Activated CD8-positive, alpha-beta memory T cell treated with anti-CD3 and anti-CD28 coated beads, Interleukin-2, amount 10 ng/mL, durations not matched to agents 7 days and 5 days (primary cell): ENCODE results near the gene KRI1. TPM values are rescaled to one million over a fixed set of nuclear protein-coding genes. Genes with fewer than 3 reads are reported as not detected.
"Not testable (repeated sequence)": the region's sequence is repeated elsewhere in the genome, so short reads cannot be mapped to it uniquely, and the experiment has no call there.

Experiments used
- ATAC-seq: fragments of 150-1000 bp; cut with Tn5 transposase; one replicate; pipeline ENCODE4 v1.10.0; 2021; ENCODE audit warnings: moderate library complexity
- CTCF ChIA-PET: fragments of 350-600 bp; sonication (Branson Sonifier 250); formaldehyde crosslinking; loops from one replicate; lab custom pipeline; 2021; ENCODE audit warnings: antibody characterized with exemption; lab: Charles Lee
- DNase-seq: peaks from one replicate; pipeline ENCODE4 v3.0.0-alpha.2; 2020
- H3K27ac Mint-ChIP-seq: one replicate; pipeline ENCODE4 v1.8.0; 2021; ENCODE audit warnings: mild to moderate bottlenecking, mixed read lengths
- H3K27me3 Mint-ChIP-seq: one replicate; pipeline ENCODE4 v1.8.0; 2021; ENCODE audit warnings: mixed read lengths
- H3K36me3 Mint-ChIP-seq: one replicate; pipeline ENCODE4 v1.8.0; 2021; ENCODE audit warnings: mild to moderate bottlenecking, mixed read lengths
- H3K4me1 Mint-ChIP-seq: one replicate; pipeline ENCODE4 v1.8.0; 2021; ENCODE audit warnings: mixed read lengths
- H3K4me3 Mint-ChIP-seq: one replicate; pipeline ENCODE4 v1.8.0; 2021; ENCODE audit warnings: mild to moderate bottlenecking, moderate library complexity, mixed read lengths
- H3K9me3 Mint-ChIP-seq: one replicate; pipeline ENCODE4 v1.8.0; 2022; ENCODE audit warnings: low read depth, mixed read lengths
- total RNA-seq, 2 experiments: library from RNA; stranded (reverse); gene quantifications; one replicate each; pipeline ENCODE4 v1.2.3, GENCODE V29; 2021

KRI1 gene
- total RNA-seq, 2 experiments from 2014 or later: 68.1 to 72.2 TPM

- ATAC-seq: not testable (repeated sequence)
- CTCF ChIA-PET: interaction anchor here (0.7 to 1.0 kb wide), 3 partner anchors 13 to 30 kb away, joined by 3 read pairs; no protein-coding TSS in a partner anchor
These were observed 26.8 kb downstream of the KRI1 start for GRCh38 chr19:10539016-10539415.

GRCh38 chr19:10538204-10538983, 27.4 kb downstream of the KRI1 start:
- ATAC-seq (no peak), DNase-seq (no peak)
- peaks cover 44% of the 10 kb centered on the region for H3K27me3 Mint-ChIP-seq
- H3K9me3 Mint-ChIP-seq: no peaks in the 10 kb centered on the region
- CTCF ChIA-PET: interaction anchor here (1.0 kb wide), 2 partner anchors 29 to 30 kb away, joined by 3 read pairs; no protein-coding TSS in a partner anchor
- peaks cover 8% of the 10 kb centered on the region for H3K4me1 Mint-ChIP-seq
- no peak overlapping the region for H3K27ac Mint-ChIP-seq
- H3K36me3 Mint-ChIP-seq: no peaks in the 10 kb centered on the region
- no peak overlapping the region for H3K4me3 Mint-ChIP-seq

More at GRCh38 chr19:10539016-10539415, 26.8 kb downstream of the KRI1 start:
- not testable (repeated sequence) for H3K27ac Mint-ChIP-seq, DNase-seq, H3K4me3 Mint-ChIP-seq, H3K9me3 Mint-ChIP-seq, H3K4me1 Mint-ChIP-seq, H3K36me3 Mint-ChIP-seq
- peaks cover 38% of the 10 kb centered on the region for H3K27me3 Mint-ChIP-seq

GRCh38 chr19:10537668-10538067, 28.1 kb downstream of the KRI1 start:
- peaks cover 44% of the 10 kb centered on the region for H3K27me3 Mint-ChIP-seq
- H3K9me3 Mint-ChIP-seq: no peaks in the 10 kb centered on the region
- no peak for ATAC-seq
- H3K4me1 Mint-ChIP-seq: peaks cover 5% of the 10 kb centered on the region
- no peak overlapping the region for H3K4me3 Mint-ChIP-seq
- H3K36me3 Mint-ChIP-seq: no peaks in the 10 kb centered on the region
- CTCF ChIA-PET: interaction anchor here (1.0 kb wide), 2 partner anchors 16 to 29 kb away, joined by 3 read pairs; no protein-coding TSS in a partner anchor
- DNase-seq: no peak
- H3K27ac Mint-ChIP-seq: no peak overlapping the region

GRCh38 chr19:10535613-10536012, 30.2 kb downstream of the KRI1 start:
- Mint-ChIP-seq H3K27me3 (peaks cover 41% of the 10 kb centered on the region), H3K36me3 (no peaks in the 10 kb centered on the region), H3K27ac (no peak overlapping the region), H3K4me3 (no peak overlapping the region), H3K9me3 (peaks cover 4% of the 10 kb centered on the region), H3K4me1 (peaks cover 5% of the 10 kb centered on the region)
- CTCF ChIA-PET: interaction anchor here (0.7 to 1.7 kb wide), 7 partner anchors 17 to 160 kb away, joined by 3 to 6 read pairs (median 3); no protein-coding TSS in a partner anchor
- DNase-seq (no peak), ATAC-seq (no peak)

GRCh38 chr19:10533646-10534386, 32.0 kb downstream of the KRI1 start:
- H3K36me3 Mint-ChIP-seq: no peaks in the 10 kb centered on the region
- H3K4me1 Mint-ChIP-seq: peaks cover 1% of the 10 kb centered on the region
- H3K27me3 Mint-ChIP-seq: peaks cover 30% of the 10 kb centered on the region
- DNase-seq (no peak), ATAC-seq (no peak)
- CTCF ChIA-PET: interaction anchor here (1.5 kb wide), 1 partner anchor 111 kb away, joined by 4 read pairs; no protein-coding TSS in a partner anchor
- H3K4me3 Mint-ChIP-seq: no peak overlapping the region
- H3K27ac Mint-ChIP-seq: no peak overlapping the region
- peaks cover 4% of the 10 kb centered on the region for H3K9me3 Mint-ChIP-seq

- Mint-ChIP-seq H3K36me3 (no peaks in the 10 kb centered on the region), H3K4me1 (no peaks in the 10 kb centered on the region), H3K9me3 (peaks cover 4% of the 10 kb centered on the region), H3K4me3 (no peak overlapping the region), H3K27me3 (peaks cover 21% of the 10 kb centered on the region), H3K27ac (no peak overlapping the region)
- CTCF ChIA-PET: interaction anchor here (0.7 to 1.1 kb wide), 5 partner anchors 9 to 116 kb away, joined by 3 to 7 read pairs (median 3); no protein-coding TSS in a partner anchor
- ATAC-seq: no peak
- no peak for DNase-seq
These were observed 33.4 kb downstream of the KRI1 start for GRCh38 chr19:10532457-10532856.

- H3K27ac Mint-ChIP-seq, H3K36me3 Mint-ChIP-seq, H3K4me3 Mint-ChIP-seq, H3K4me1 Mint-ChIP-seq, DNase-seq, ATAC-seq, H3K9me3 Mint-ChIP-seq: not testable (repeated sequence)
- CTCF ChIA-PET: interaction anchor here (0.8 kb wide), 1 partner anchor 173 kb away, joined by 3 read pairs; no protein-coding TSS in a partner anchor
- peaks cover 18% of the 10 kb centered on the region for H3K27me3 Mint-ChIP-seq
These were observed 38.9 kb downstream of the KRI1 start for GRCh38 chr19:10526887-10527286.

- Mint-ChIP-seq H3K4me3 (no peak overlapping the region), H3K27me3 (peaks cover 19% of the 10 kb centered on the region), H3K36me3 (no peaks in the 10 kb centered on the region), H3K4me1 (no peaks in the 10 kb centered on the region), H3K27ac (no peak overlapping the region), H3K9me3 (no peaks in the 10 kb centered on the region)
- DNase-seq (no peak), ATAC-seq (no peak)
- CTCF ChIA-PET: interaction anchor here (0.7 to 1.5 kb wide), 2 partner anchors 9 to 238 kb away, joined by 3 read pairs; partner anchors contain the start of gene S1PR5
These were observed 40.2 kb downstream of the KRI1 start for GRCh38 chr19:10525636-10526035.

GRCh38 chr19:10523135-10523636, 42.6 kb downstream of the KRI1 start:
- Mint-ChIP-seq H3K27me3 (peaks cover 38% of the 10 kb centered on the region), H3K4me1 (peaks cover 14% of the 10 kb centered on the region), H3K9me3 (no peaks in the 10 kb centered on the region), H3K27ac (no peak overlapping the region), H3K4me3 (no peak overlapping the region), H3K36me3 (no peaks in the 10 kb centered on the region)
- DNase-seq (no peak), ATAC-seq (no peak)
- CTCF ChIA-PET: interaction anchor here (1.1 to 9.1 kb wide), 3 partner anchors 15 to 121 kb away, joined by 3 to 65 read pairs (median 3); no protein-coding TSS in a partner anchor

GRCh38 chr19:10521461-10522171, 44.2 kb downstream of the KRI1 start:
- no peak overlapping the region for H3K4me3 Mint-ChIP-seq
- ATAC-seq: no peak

GRCh38 chr19:10520652-10521318, 45.0 kb downstream of the KRI1 start:
- H3K27ac Mint-ChIP-seq: no peak overlapping the region

More at GRCh38 chr19:10521461-10522171, 44.2 kb downstream of the KRI1 start:
- Mint-ChIP-seq H3K27me3 (peaks cover 46% of the 10 kb centered on the region), H3K9me3 (no peaks in the 10 kb centered on the region), H3K36me3 (no peaks in the 10 kb centered on the region), H3K4me1 (peaks cover 21% of the 10 kb centered on the region), H3K27ac (no peak overlapping the region)
- CTCF ChIA-PET: interaction anchor here (1.7 to 9.1 kb wide), 2 partner anchors 13 to 122 kb away, joined by 3 to 65 read pairs; no protein-coding TSS in a partner anchor
- no peak for DNase-seq

GRCh38 chr19:10519421-10519820, 46.4 kb downstream of the KRI1 start:
- Mint-ChIP-seq H3K27ac (no peak overlapping the region), H3K4me1 (peaks cover 30% of the 10 kb centered on the region), H3K27me3 (peaks cover 65% of the 10 kb centered on the region), H3K36me3 (no peaks in the 10 kb centered on the region), H3K4me3 (no peak overlapping the region), H3K9me3 (no peaks in the 10 kb centered on the region)
- DNase-seq: no peak
- ATAC-seq: no peak
- CTCF ChIA-PET: interaction anchor here (1.2 to 9.1 kb wide), 3 partner anchors 11 to 32 kb away, joined by 3 to 65 read pairs (median 6); no protein-coding TSS in a partner anchor

More at GRCh38 chr19:10520652-10521318, 45.0 kb downstream of the KRI1 start:
- Mint-ChIP-seq H3K27me3 (peaks cover 53% of the 10 kb centered on the region), H3K9me3 (no peaks in the 10 kb centered on the region), H3K36me3 (no peaks in the 10 kb centered on the region), H3K4me1 (peaks cover 22% of the 10 kb centered on the region), H3K4me3 (no peak overlapping the region)
- CTCF ChIA-PET: interaction anchor here (0.6 to 9.1 kb wide), 3 partner anchors 12 to 31 kb away, joined by 3 to 65 read pairs (median 4); no protein-coding TSS in a partner anchor
- ATAC-seq: no peak
- no peak for DNase-seq
